Lower leg skin (tissue), 3 donors: ENCODE results near the gene ABAT.

Experiments used
- CTCF ChIP-seq, 3 donors: fragments of 450-650 bp; IDR thresholded peaks; one replicate each; pipeline ENCODE4 v1.5.1; 2016; ENCODE audit warnings: antibody characterized with exemption in 3 of 3, mild to moderate bottlenecking in 3 of 3, moderate library complexity in 2 of 3
- POLR2A ChIP-seq, 2 donors: fragments of 450-650 bp; IDR thresholded peaks; one replicate each; pipeline ENCODE4 v1.6.1; 2016 to 2017; ENCODE audit warnings: antibody characterized with exemption in 2 of 2, mild to moderate bottlenecking in 1 of 2, moderate library complexity in 1 of 2

GRCh38 chr16:8649829-8650554 lies 24.4 kb upstream of the ABAT start:
- TF ChIP-seq CTCF (IDR thresholded peaks at IDR 0.05), result no peak
- no peak for TF ChIP-seq POLR2A (IDR thresholded peaks at IDR 0.05)
